Kidney capillary endothelial cell (primary cell): ENCODE measurements around the gene TPGS1.

Experiments
- DNase-seq: peaks from one replicate; pipeline ENCODE4 v3.0.0-alpha.2; 2018; ENCODE audit warnings: low spot score

TPGS1 gene

GRCh38 chr19:540867-541637 lies 33.8 kb downstream of the TPGS1 start:
- DNase-seq = no peak

GRCh38 chr19:541699-542098 lies 34.4 kb downstream of the TPGS1 start:
- DNase-seq = no peak

GRCh38 chr19:542173-542866 lies 35.0 kb downstream of the TPGS1 start:
- DNase-seq = no peak

- DNase-seq = no peak
Measured at GRCh38 chr19:543910-544608, 36.8 kb downstream of the TPGS1 start, which contains the start of gene GZMM. Gene GZMM (plus strand): TSS chr19:544053. CDS start chr19:544072, 19 bp downstream.

DNA sequence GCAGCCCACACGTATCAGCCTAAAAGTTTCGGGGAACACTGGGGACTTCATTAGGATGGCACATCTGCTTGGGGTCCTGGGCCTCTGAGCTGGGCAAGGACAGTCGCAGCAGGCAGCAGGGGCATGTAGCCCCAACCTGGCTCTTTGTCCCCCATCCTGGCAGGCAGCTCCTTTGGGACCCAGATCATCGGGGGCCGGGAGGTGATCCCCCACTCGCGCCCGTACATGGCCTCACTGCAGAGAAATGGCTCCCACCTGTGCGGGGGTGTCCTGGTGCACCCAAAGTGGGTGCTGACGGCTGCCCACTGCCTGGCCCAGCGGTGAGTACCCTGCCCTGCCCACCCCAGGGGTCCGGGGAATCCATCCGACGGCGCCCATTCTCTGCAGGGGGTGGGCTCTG lies 39.8 kb downstream of the TPGS1 start:
- no peak for DNase-seq

GRCh38 chr19:547836-548720 lies 40.8 kb downstream of the TPGS1 start:
- DNase-seq = no peak

DNA sequence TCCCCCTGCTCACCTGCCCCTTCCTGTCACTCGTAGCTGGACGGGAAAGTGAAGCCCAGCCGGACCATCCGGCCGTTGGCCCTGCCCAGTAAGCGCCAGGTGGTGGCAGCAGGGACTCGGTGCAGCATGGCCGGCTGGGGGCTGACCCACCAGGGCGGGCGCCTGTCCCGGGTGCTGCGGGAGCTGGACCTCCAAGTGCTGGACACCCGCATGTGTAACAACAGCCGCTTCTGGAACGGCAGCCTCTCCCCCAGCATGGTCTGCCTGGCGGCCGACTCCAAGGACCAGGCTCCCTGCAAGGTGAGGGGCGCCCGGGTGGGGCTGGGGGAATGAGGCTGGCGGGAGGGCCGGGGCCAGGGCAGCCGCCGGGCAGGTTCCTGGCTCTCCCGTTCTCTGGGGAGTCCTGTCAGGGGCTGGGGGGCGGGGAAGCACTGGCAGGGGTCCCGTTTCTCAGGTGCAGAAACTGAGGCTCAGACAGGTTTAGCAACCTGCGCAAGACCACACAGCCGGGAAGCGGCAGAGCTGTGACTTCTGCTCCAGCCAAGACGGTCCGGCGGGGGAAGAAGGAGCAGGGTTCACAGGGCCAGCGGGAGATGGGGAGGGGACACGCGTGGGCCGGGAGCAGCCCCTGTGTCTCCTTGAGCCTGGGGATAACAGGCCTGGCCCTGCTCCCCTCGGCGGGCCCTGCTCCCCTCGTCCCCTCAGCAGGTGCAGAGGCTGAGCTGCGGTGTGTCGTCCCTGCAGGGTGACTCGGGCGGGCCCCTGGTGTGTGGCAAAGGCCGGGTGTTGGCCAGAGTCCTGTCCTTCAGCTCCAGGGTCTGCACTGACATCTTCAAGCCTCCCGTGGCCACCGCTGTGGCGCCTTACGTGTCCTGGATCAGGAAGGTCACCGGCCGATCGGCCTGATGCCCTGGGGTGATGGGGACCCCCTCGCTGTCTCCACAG lies 41.9 kb downstream of the TPGS1 start:
- DNase-seq = no peak

DNA sequence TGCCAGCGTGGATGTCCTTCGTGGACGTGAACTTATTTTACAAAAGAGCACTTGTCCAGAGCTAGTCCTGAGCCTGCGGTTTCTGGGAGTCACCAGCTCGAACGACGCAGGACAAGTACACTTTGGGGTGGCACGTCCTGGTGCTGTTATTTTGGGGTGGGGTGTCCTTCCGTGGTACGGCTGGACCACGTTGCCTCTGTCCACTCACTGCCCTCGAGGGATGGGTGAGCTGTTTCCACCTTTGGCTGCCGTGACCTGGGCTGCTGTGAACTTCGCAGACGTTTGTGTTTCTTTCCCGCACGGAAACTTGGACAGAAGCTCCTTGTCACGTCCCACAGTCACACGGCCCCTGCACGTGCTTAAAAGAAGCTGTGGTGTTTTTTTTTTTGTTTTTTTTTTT lies 47.5 kb downstream of the TPGS1 start:
- DNase-seq = no peak

DNA sequence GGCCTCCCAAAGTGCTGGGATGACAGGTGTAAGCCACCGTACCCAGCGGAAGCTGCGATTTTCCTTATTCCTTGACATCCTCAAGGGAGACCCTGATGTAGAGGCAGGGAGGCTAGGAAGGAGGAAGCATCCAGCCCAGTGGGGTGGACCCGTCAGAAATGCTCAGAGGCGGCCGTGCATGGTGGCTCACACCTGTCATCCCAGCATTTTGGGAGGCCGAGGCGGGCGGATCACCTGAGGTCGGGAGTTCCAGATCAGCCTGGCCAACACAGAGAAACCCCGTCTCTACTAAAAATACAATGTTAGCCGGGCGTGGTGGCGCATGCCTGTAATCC lies 48.1 kb downstream of the TPGS1 start:
- no peak for DNase-seq

GRCh38 chr19:556611-557382 lies 49.5 kb downstream of the TPGS1 start:
- no peak for DNase-seq

GRCh38 chr19:558770-559439 lies 51.6 kb downstream of the TPGS1 start:
- DNase-seq = no peak

DNA sequence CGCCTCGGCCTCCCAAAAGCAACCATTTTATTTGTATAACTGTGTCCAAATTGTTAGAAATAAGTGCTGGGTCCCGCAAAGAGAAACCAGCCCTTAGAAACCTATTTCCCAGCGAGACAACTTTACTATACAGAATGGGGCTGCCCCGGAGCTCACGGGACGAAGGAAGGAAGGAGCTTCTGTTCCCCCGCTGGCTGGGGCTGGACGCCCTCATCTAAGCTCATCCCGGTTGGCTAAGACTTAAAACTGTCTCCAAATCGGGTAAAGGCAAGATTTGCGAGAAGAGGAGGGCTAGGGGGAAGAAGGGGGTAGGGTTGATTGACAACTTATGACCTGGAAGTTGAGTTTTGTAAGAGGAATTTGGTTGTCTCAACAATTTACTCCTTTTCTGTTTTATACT lies 52.8 kb downstream of the TPGS1 start:
- DNase-seq = no peak

GRCh38 chr19:566403-566802 lies 59.1 kb downstream of the TPGS1 start:
- no peak for DNase-seq

DNA sequence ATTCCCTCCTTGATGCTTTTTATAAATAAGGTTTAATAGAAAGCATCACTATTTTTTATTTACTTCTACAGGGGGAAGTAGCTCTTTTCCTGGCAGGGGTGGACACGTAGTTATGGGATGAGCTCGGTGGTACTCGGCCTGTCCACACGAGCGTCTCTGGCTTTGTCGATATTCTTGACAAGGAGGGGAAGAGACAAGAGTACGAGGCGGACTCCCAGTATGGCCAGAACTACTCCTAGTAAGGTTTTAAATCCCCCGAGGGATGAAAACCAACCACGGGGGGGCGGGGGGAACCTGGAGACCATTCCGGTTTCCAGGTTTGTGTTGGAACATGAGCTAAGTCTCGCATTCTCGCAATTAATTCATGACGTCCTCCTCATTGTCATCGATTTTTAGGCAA lies 59.5 kb downstream of the TPGS1 start:
- no peak for DNase-seq

GRCh38 chr19:567296-567900 lies 60.1 kb downstream of the TPGS1 start:
- DNase-seq = no peak
